Lung (tissue), 12 donors: Measurements from ENCODE around the gene AIRE. TPM values are rescaled to one million over a fixed set of nuclear protein-coding genes. Genes with fewer than 3 reads are reported as not detected.

Experiments
- ATAC-seq: fragments of 200-7000 bp; cut with Tn5 transposase; one replicate; pipeline ENCODE4 v1.9.1; 2020; ENCODE audit warnings: moderate number of reproducible peaks; ENCODE audit not compliant: insufficient read depth, low FRiP score
- DNase-seq, 3 donors: peaks; one replicate each; pipeline ENCODE4 v3.0.0-alpha.2; 2013 to 2017
- H3K27ac ChIP-seq, 2 donors: one replicate each; pipeline ENCODE4 v1.5.1; 2013; ENCODE audit warnings: mild to moderate bottlenecking in 2 of 2, moderate library complexity in 2 of 2, control low read depth in 1 of 2, inconsistent platforms in 1 of 2, low read depth in 1 of 2, low read length in 1 of 2
- H3K27me3 ChIP-seq, 3 donors: one replicate each; pipeline ENCODE4 v1.5.1; 2013; ENCODE audit warnings: low read length in 2 of 3; ENCODE audit not compliant: control insufficient read depth in 3 of 3, insufficient read depth in 3 of 3
- H3K36me3 ChIP-seq, 4 donors: one replicate each; pipeline ENCODE4 v1.5.1; 2013; ENCODE audit warnings: low read length in 4 of 4, mild to moderate bottlenecking in 1 of 4, moderate library complexity in 1 of 4; ENCODE audit not compliant: control insufficient read depth in 4 of 4, insufficient read depth in 4 of 4
- H3K4me1 ChIP-seq, 5 donors: one replicate each; pipeline ENCODE4 v1.5.1; 2013; ENCODE audit warnings: low read length in 5 of 5, mild to moderate bottlenecking in 2 of 5, moderate library complexity in 1 of 5; ENCODE audit not compliant: control insufficient read depth in 5 of 5, insufficient read depth in 5 of 5
- H3K4me3 ChIP-seq: one replicate; pipeline ENCODE4 v1.5.1; 2013; ENCODE audit warnings: mild to moderate bottlenecking, control low read depth, moderate library complexity
- H3K9ac ChIP-seq, 2 donors: one replicate each; pipeline ENCODE4 v1.5.1; 2013; ENCODE audit warnings: low read length in 2 of 2, control low read depth in 1 of 2; ENCODE audit not compliant: insufficient read depth in 1 of 2
- H3K9me3 ChIP-seq, 4 donors: one replicate each; pipeline ENCODE4 v1.5.1; 2013; ENCODE audit warnings: low read length in 3 of 4, mild to moderate bottlenecking in 1 of 4, moderate library complexity in 1 of 4; ENCODE audit not compliant: control insufficient read depth in 4 of 4, insufficient read depth in 3 of 4
- WGBS, 2 donors: extraction: QIAGEN DNeasy Blood & Tissue Kit; methylation state at CpG; one replicate each; pipeline ENCODE4 v1.1.7; 2013; 5-methylcytosine and 5-hydroxymethylcytosine counted together
- polyA plus RNA-seq, 2 donors: library from polyadenylated mRNA; stranded (reverse); fragments of 200-250 nt; gene quantifications; one replicate each; pipeline ENCODE4 v1.2.1, GENCODE V29; 2013
- total RNA-seq, 2 donors: library from RNA; depleted of rRNA in 1 of 2; stranded (reverse); fragments of >200 nt in 1 of 2; gene quantifications; one replicate each; pipeline ENCODE4 v1.2.1, GENCODE V29; 2014 to 2021
- TF ChIP-seq, protein P1 (sequence below): IDR thresholded peaks from 2 replicates; pipeline ENCODE4 v1.5.1; 2012; ENCODE audit warnings: mild to moderate bottlenecking; ENCODE audit errors: control extremely low read depth, extremely low read depth
- donor health status: control.
- donor health status: control.
- donor health status: Bipolar disorder and iron deficiency.
- donor health status: healthy.
- donor health status: DM: yes; HTN: yes; CAD: no.

Gene AIRE
- total and polyA plus RNA-seq, 4 donors = 0.37 TPM; not detected in 3

DNA sequence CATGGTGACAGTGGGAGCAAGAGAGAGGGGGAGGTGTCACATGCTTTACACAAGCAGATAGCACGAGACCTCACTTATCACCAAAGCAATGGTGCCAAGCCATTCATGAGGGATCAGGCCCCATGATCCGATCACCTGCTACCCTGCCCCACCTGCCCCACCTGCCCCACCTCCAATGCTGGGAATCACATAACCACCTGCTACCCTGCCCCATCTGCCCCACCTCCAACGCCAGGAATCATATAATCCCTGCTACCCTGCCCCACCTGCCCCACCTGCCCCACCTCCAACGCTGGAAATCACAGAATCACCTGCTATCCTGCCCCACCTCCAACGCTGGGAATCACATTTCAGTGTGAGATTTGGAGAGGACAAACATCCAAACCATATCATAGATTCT lies 10.6 kb upstream of the AIRE start:
- DNase-seq (no peak), ATAC-seq (no peak)
- Histone ChIP-seq H3K4me3 (no peak overlapping the region), H3K27me3 (no peaks in the 10 kb centered on the region), H3K4me1 (no peaks in the 10 kb centered on the region), H3K9me3 (peaks cover 0 to 3% (median 0%) of the 10 kb centered on the region in 4 donors), H3K27ac (no peak overlapping the region), H3K9ac (no peak overlapping the region), H3K36me3 (no peaks in the 10 kb centered on the region)
- 74 to 88% methylated on average over 5 of the region's 5 CpGs for WGBS, 2 donors
- TF ChIP-seq, protein P1, sequence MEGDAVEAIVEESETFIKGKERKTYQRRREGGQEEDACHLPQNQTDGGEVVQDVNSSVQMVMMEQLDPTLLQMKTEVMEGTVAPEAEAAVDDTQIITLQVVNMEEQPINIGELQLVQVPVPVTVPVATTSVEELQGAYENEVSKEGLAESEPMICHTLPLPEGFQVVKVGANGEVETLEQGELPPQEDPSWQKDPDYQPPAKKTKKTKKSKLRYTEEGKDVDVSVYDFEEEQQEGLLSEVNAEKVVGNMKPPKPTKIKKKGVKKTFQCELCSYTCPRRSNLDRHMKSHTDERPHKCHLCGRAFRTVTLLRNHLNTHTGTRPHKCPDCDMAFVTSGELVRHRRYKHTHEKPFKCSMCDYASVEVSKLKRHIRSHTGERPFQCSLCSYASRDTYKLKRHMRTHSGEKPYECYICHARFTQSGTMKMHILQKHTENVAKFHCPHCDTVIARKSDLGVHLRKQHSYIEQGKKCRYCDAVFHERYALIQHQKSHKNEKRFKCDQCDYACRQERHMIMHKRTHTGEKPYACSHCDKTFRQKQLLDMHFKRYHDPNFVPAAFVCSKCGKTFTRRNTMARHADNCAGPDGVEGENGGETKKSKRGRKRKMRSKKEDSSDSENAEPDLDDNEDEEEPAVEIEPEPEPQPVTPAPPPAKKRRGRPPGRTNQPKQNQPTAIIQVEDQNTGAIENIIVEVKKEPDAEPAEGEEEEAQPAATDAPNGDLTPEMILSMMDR = no peak

- Histone ChIP-seq H3K9me3 (peaks cover 0 to 3% (median 0%) of the 10 kb centered on the region in 4 donors), H3K9ac (no peak overlapping the region), H3K27me3 (no peaks in the 10 kb centered on the region), H3K27ac (no peak overlapping the region), H3K36me3 (no peaks in the 10 kb centered on the region), H3K4me3 (no peak overlapping the region), H3K4me1 (peaks cover 0 to 10% (median 0%) of the 10 kb centered on the region in 5 donors)
- TF ChIP-seq, protein P1 = no peak
- WGBS, 2 donors = 90 to 91% methylated on average over 19 of the region's 19 CpGs
- DNase-seq = peak in 1 of 3 donors; percentile 53
- no peak for ATAC-seq
These were observed 6.1 kb upstream of the AIRE start for GRCh38 chr21:44279354-44280260.

- H3K4me1 ChIP-seq = peaks cover 0 to 15% (median 4%) of the 10 kb centered on the region in 5 donors
- no peak overlapping the region for H3K4me3 ChIP-seq
- peaks cover 0 to 12% (median 0%) of the 10 kb centered on the region in 3 donors for H3K27me3 ChIP-seq
- H3K36me3 ChIP-seq = no peaks in the 10 kb centered on the region
- DNase-seq = no peak
- 97% methylated on average over 9 of the region's 9 CpGs for WGBS, 2 donors
- H3K9me3 ChIP-seq = no peaks in the 10 kb centered on the region
- H3K9ac ChIP-seq = no peak overlapping the region
- no peak overlapping the region for H3K27ac ChIP-seq
- TF ChIP-seq, protein P1 = no peak
- ATAC-seq = no peak
These were observed 3.9 kb upstream of the AIRE start for GRCh38 chr21:44281801-44282200.
